PFSK-1 (cell line): Measurements from ENCODE around the gene SIDT2.

Experiments used
- POLR2AphosphoS5 ChIP-seq: IDR thresholded peaks from 2 replicates; pipeline ENCODE4 v1.6.1; 2012; ENCODE audit warnings: low read depth, mild to moderate bottlenecking, control low read depth, low read length, moderate library complexity
- SIN3A ChIP-seq: IDR thresholded peaks from 2 replicates; pipeline ENCODE4 v1.6.1; 2012; ENCODE audit warnings: mild to moderate bottlenecking, low read length, moderate library complexity, borderline replicate concordance; ENCODE audit not compliant: insufficient read depth
- TAF1 ChIP-seq: IDR thresholded peaks from 2 replicates; pipeline ENCODE4 v1.6.1; 2012; ENCODE audit warnings: low read length, control low read depth, borderline replicate concordance; ENCODE audit not compliant: insufficient read depth
- TF ChIP-seq, protein P1 (sequence below), 2 experiments: IDR thresholded peaks; 2 replicates each; pipeline versions ENCODE4 v1.6.1 to v1.8.0; 2011 to 2012; ENCODE audit warnings: low read depth in 2 of 2, low read length in 2 of 2, control low read depth in 1 of 2, inconsistent platforms in 1 of 2, mild to moderate bottlenecking in 1 of 2, moderate library complexity in 1 of 2; ENCODE audit not compliant: insufficient read depth in 1 of 2

DNA sequence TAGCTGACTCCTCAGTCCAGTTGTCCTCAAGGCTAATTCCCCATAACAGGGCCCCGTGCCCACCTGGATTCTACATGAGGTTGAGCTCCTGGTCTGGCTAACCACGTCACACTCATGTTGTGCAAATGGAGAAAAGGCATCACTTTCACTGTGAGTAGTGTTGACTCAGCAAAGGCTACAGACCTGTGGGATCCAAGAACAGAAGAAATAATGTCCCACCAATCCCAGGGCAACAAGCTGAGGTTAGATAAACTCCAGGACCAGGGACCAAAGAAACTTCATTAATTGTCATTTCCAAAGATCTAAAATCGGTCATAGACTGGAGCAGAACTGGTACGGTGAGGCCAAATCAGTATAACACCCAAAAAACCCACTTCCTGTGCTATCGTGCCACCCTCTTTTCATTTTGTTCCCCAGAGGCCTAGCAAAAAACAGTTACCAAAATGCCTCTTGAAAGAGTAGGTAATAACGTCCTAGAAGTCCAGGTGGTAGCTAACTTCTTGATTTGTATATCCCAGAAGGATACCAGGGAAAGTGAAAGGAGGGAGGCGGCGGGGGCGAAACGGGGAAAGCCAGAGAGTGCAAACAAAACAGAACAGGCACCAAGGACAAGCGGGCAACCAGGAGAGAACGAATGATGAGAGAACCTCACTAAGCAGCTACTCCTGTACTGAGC lies 51.9 kb downstream of the SIDT2 start:
- TF ChIP-seq, protein P1, sequence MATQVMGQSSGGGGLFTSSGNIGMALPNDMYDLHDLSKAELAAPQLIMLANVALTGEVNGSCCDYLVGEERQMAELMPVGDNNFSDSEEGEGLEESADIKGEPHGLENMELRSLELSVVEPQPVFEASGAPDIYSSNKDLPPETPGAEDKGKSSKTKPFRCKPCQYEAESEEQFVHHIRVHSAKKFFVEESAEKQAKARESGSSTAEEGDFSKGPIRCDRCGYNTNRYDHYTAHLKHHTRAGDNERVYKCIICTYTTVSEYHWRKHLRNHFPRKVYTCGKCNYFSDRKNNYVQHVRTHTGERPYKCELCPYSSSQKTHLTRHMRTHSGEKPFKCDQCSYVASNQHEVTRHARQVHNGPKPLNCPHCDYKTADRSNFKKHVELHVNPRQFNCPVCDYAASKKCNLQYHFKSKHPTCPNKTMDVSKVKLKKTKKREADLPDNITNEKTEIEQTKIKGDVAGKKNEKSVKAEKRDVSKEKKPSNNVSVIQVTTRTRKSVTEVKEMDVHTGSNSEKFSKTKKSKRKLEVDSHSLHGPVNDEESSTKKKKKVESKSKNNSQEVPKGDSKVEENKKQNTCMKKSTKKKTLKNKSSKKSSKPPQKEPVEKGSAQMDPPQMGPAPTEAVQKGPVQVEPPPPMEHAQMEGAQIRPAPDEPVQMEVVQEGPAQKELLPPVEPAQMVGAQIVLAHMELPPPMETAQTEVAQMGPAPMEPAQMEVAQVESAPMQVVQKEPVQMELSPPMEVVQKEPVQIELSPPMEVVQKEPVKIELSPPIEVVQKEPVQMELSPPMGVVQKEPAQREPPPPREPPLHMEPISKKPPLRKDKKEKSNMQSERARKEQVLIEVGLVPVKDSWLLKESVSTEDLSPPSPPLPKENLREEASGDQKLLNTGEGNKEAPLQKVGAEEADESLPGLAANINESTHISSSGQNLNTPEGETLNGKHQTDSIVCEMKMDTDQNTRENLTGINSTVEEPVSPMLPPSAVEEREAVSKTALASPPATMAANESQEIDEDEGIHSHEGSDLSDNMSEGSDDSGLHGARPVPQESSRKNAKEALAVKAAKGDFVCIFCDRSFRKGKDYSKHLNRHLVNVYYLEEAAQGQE (IDR thresholded peaks at IDR 0.05; ENCODE audit: insufficient read depth in 1 of 2, low read depth in 2 of 2, low read length in 2 of 2) = no peak
- TF ChIP-seq POLR2AphosphoS5 (no peak), TAF1 (no peak), SIN3A (no peak)
